HG03432 (cell line): ENCODE measurements around the gene ZNF124.

Experiments
- ATAC-seq: cut with Tn5 transposase; IDR thresholded peaks from one replicate; pipeline ENCODE4 v1.9.1; 2021; ENCODE audit warnings: mild to moderate bottlenecking, moderate library complexity; ENCODE audit not compliant: unreplicated experiment

Gene ZNF124

DNA sequence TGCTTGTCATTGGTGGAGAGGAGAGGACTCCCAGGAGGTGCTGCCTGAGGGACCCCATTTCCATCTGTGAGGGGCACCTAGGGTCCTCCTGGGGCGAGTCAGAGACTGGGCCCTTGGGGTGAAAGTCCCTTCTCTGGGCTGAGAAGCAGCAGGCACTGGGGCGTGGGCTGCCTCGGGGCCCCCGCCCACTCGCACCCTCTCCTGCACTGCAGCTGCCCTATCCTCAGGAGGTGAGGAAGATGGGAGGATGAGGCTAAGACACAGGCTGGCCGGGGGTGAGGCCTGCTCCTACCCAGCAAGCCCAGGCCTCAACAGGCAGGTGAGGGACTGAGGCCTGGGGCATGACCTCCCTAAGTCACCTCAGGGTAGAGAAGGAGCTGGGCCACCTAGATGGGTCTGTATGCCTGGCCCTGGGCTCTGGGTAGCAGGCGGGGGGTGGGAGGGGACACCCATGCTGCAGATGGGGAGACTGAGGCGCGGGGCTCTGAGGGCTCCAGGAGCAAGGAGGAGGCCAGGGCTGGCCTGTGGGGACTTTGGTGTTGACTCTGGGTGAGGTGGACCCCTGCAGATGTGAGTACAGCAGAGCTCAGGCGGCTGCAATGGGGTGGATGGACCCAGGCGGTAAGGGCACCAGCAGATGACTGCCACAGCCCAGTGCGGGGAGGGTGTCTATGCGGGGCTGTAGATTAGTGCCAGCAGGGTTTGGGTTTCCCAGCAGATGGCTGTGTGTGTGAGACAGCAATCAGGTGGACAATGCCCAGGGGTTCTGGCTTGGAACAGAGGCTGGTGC is 57.3 kb downstream of the ZNF124 start:
- no peak for ATAC-seq

DNA sequence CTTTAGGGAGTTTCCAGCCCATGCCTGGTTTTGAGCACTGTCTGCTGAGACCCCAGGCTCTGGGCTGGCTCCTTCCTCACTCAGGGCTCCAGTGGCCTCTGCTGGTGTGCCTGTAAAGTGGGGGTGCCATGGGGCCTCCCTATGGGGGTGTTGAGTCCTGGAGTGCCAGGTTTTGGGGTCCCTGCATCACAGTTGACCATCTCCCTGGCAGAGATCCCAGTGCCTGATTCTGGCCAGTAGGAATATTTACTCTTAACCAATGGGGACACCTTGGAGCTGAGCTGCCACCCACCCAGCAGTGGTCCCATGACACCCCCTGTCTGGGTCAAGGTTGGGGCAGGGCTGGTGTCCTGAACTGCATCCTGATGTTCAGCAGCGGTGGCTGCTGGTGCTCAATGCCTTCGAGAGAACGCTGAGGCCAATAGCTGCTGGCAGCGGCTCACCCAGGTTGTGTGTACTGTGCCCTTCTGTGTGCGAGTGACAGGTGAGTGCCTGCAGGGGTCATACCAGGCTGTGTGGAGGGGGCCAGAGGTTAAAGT is 58.0 kb downstream of the ZNF124 start:
- ATAC-seq = no peak

DNA sequence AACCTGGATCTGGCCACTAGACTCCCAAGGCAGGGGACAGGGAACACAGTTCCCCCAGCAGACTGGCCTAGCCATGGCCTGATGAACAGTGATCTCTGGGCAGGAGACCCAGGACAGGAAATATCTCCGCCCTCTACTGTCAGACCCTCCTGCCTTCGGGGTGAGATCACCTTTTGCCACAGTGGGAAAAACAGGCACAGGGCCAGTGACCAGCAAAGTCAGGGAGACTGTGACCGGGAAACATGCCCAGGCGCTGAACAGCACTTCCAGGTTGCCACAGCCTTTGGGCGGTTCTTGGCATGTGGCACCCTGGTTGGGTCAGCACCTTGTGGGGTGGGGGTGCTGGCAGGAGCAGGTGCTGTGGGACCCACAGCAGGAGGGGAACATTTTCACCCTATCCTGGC is 58.7 kb downstream of the ZNF124 start:
- ATAC-seq = no peak

DNA sequence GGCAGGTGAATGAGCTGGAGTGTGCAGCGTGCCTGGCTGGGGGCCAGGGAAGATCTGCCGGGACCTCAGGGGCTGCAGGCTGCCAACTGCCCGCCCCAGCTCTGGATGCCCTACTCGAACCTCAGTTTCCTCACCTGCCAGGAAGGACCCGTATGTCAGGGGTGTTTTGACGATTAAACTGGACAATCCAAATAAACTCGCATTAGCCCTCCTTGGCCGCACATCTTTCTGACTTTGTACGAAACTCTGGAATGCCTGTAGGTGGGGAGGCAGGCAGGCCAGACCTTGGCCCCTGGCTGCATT is 59.4 kb downstream of the ZNF124 start:
- no peak for ATAC-seq

DNA sequence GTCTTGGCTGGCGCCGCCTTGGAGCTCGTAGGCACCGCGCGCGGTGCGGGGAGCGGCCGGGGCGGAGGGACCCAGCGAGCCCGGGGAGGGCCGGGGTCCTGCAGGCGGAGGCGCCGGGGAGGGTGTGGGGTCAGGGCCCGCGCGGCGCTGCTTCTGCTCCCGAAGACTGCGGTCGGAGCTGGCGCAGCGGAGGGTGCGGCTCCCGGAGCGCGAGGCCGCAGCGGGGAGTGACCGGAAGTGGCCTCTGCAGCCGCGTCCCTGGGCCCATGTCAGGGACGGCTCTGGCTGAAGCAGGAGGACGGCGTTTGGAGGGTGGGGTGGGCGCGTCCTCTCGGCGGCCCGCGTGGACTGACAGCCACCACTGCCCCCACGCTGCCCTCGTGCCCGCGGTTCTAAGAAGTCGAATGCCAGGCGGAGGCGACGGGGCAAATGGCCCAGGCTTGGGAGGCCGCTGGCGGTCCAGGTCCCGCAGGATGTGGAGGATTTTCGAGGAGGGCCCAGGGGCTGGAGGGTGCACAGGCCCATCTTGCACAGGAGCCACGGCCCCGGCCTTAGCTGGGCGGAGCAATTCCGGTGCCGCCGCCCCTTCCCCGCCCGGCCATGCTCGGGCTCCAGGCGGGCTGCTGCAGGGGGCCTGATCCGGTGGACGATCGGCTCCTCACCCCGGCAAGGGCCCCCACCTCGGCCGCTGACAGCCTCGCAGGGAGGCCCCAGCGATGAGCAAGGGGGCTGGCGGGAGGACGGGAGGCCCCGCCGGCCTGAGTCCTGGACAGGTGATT is 59.9 kb downstream of the ZNF124 start:
- ATAC-seq = no peak

DNA sequence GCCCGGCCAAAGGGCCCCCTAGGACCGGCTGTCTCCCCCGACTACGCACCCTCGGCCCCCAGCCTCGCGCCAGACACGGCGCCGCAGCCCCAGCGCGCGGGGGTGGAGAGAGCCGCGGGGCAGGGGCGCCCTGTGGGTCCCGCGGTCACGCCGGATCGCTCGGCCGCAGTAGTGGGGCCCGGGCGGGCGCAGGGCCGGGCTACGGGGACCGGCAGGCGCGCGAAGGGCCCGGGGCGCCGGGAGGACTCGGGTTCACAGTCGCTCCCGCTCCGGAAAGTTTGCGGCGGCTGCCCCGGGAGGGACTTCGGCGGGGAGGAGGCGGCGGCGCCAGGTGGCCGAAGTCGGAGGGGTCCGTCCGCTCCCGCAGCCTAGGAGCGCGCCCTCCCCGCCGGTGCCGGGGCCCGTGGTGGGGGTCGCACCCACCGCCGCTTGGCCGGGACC is 60.5 kb downstream of the ZNF124 start:
- ATAC-seq = no peak

DNA sequence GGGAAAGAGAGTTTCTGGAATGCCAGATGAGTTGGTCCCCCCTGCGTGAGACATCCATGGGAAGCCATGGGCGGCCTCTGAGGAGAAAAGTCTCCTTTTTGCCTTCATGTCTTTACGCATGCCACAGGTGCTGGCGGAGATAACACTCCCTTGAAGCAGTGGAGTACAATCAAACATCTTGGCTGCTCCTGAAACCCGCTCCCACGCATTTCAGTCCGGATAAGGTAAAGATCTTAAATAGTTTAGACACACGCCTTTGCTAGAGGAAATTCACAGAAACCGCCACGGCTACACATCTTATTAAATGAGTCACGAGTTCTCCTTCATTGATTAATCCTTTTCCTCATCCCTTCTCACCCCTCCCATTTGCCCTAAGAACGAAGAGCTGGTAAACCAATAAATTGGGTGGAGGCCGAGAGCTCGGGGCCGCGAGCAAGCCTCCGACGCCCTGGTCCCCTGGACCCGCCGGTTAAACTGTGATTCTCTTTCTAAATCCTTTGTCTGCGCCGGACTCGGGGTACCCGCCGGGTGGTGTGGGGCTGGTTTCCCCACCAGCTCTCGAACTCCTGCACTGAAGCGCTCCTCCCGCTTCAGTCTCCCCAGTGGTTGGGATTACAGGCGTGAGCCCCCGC is 61.1 kb downstream of the ZNF124 start:
- no peak for ATAC-seq

DNA sequence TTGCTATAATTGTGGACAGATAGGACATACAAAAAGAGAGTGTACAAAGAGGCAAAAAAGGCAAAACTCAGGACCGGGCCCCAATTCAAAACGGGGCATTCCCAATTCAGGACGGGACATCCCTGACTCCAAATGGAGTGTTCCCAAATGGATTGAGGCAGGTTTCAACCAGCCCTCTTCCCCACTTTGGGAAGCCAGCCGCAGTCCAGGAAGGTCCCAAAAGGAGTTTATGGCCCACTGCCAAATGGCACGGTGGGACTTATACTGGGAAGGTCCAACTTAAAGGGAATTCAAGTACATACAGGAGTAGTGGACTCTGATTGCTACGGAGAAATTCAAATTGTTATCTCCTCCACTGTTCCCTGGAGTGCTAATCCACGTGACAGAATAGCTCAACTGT is 64.1 kb downstream of the ZNF124 start:
- no peak for ATAC-seq

DNA sequence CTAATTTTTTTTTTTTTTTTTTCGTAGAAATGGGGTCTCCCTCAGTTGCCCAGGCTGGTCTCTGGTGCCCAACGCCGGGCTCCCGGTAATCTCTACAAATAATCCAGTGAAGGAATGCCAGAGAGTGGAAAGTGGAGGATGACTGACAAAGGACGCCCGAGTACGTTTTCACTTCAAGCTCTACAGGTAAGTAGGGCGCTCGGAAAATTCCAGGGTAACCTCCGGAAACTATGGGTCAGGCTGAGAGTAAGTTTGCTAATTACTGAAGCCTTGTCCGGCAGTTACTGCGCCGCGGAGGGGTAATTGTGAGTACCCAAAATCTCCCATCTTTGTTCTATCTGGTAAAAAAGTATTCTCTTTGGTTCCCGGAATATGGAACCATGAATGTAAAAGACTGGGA is 65.9 kb downstream of the ZNF124 start:
- ATAC-seq = no peak
